HG02610 (cell line): ENCODE data around the gene SLC6A20.
A peak's percentile ranks its signal among the peaks of the same experiment; 100 is the strongest.

Experiments
- ATAC-seq: cut with Tn5 transposase; IDR thresholded peaks from one replicate; pipeline ENCODE4 v1.9.1; 2021; ENCODE audit warnings: mild to moderate bottlenecking, moderate library complexity; ENCODE audit not compliant: unreplicated experiment

Gene SLC6A20

GRCh38 chr3:45795882-45796765, at the start of gene SLC6A20:
Gene SLC6A20 (minus strand): TSS chr3:45796536. CDS start chr3:45796419, 117 bp downstream.
- ATAC-seq, result no peak

DNA sequence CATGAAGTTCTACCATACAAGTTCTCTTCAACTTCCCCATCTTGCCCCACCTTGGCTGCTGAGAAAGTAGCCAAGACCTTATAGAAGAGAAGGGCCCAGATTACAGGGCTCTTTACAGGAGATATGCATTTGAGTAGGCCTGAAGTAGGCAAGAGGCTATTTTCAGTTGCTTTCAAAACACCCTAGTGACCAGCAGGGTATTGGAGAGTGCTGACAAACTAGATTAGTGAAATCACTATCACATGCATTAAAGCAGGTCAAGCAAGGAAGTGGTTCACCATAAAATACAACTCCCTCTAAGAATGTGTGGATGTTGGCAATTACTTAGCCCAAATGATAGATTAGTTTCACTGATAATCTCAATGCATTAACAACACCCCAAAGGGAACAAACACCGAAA, 48.3 kb upstream of the SLC6A20 start:
- no peak for ATAC-seq

- no peak for ATAC-seq
These were observed 46.7 kb upstream of the SLC6A20 start for GRCh38 chr3:45842851-45843625.

DNA sequence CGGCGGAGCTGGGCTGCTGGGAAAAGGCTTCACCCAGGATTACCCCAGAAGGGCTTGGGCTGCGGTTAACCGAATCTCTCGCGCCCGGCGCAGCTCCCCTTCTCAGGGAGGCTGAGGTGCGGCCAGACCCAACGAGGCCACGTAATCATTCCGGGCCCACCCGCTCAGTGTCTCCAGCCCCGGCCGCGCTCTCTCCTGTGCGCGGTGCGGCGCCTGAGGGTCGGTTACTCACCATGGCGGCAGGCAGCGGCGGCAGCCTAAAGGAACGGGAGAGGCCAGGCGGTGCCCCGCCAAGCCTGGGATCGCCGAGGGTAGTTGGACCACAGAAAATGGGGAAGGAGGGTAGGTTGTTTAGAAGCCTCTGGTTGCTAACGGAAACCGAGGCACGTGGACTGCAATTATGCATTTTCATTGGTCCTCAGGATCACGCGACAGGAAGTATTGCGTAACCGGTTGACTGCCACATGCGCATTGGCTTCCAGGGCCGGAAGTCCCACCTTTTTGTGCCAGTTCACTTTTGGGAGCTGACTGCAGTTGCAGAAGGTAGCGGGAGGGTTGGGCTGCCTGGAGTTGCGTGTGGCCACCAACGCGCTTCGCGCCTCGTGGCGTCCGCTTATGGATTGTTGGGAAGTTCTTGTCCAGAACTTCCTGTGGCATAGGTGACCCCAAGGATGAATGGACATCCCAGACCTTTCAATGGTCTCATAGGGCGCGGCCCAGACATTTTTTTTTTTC, 45.6 kb upstream of the SLC6A20 start, which contains the start of gene LZTFL1:
Gene LZTFL1 (minus strand): TSS at position 363 of the 735 bp plus-strand sequence. CDS start 128 bp downstream, at position 235.
- peak; percentile 96 for ATAC-seq

DNA sequence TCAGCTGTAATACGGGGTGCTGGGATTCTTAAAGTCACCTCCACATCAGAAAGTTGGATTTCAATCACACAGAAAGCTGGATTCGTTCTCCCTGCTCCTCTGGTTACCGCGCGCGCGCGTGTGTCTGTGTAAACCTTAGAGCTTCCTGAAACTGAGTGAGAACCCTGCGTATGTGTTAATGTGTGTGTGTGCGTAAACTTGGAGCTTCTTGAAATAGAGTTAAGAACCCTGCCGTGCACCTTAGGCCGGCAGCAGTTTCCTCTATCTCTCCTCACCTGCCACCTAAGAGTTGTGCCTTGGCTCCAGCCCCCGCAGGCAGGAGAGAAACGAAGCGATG, 45.1 kb upstream of the SLC6A20 start:
- ATAC-seq, result no peak

GRCh38 chr3:45838466-45838865, 42.1 kb upstream of the SLC6A20 start:
- no peak for ATAC-seq

- ATAC-seq, result no peak
These were observed 36.4 kb upstream of the SLC6A20 start for GRCh38 chr3:45832699-45833098.

DNA sequence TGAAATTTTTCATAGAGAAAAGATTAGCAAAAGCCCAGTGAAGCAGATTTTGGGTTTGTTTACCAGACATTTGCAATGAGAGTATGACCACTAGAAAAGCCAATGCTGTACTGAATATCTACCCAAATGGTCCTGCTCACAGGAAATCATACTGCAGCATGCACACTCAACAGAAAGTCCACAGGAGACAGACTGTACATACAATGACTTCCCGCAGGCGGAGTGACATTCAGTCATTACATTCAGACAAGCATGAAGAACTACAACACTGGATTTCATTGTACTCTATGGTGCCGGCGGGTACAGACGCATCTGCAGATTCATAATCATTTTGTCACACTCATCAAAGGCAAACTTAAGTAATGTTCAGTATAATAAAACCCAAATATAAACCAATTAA, 33.8 kb upstream of the SLC6A20 start:
- no peak for ATAC-seq

DNA sequence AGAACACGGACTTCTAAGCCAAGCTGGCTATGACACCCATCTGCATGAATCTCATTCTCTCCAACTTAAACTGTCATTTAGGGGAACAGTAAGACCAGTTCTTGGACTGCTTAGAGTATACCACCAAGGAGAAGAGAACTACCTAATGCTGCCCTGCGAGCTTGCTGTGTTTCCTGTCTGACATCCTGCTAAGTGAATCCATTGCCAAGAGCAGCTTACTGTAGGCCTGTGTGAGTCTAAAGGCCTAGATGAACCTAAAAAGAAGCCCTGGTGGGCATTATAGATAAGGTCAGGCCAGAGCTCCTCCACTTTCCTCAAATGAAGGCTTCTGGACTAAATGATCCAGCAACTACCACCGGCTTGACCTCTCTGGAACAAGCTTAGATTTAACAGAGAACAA, 30.6 kb upstream of the SLC6A20 start:
- no peak for ATAC-seq

DNA sequence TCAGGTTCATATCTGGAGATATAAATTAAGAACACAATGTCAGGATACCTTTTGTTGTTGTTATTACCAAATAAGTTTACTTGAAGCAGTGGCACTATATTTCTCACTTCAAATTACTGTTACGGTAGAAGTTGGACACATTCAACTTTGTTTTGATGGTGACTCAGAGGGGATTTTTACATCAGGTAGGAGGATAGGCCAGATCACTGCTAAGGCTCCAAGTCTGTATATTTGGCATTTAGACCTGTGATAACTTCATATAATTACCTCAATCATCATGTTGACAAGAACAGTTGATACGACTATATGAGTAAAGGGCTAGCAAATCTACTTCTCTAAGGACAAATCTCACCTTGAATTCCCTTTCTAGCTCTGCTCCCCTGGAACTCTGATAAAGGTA, 30.0 kb upstream of the SLC6A20 start:
- ATAC-seq, result no peak

GRCh38 chr3:45821127-45821526, 24.8 kb upstream of the SLC6A20 start:
- no peak for ATAC-seq

- no peak for ATAC-seq
These were observed 23.2 kb upstream of the SLC6A20 start for GRCh38 chr3:45819543-45819942.

GRCh38 chr3:45817831-45818522, 21.6 kb upstream of the SLC6A20 start:
- no peak for ATAC-seq

- ATAC-seq, result no peak
These were observed 20.2 kb upstream of the SLC6A20 start for GRCh38 chr3:45816544-45816943.

DNA sequence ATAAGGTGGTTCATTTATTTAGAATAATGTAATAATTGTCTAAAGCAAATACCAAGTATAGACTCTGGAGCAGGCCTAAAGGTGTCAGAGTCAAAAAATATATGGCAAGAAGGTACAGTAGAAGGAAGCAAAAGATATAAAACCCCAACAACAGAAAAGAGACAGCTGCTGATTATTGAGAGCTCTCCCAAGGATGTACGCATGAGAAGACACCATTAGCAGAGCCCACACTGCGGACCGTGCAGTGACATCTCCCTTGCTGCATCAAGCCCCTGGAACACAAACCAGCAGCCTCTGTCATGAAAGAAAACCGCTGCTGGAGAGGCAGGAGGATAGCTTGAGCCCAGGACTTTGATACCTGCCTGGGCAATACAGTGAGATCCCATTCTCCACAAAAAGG, 18.0 kb upstream of the SLC6A20 start:
- no peak for ATAC-seq

DNA sequence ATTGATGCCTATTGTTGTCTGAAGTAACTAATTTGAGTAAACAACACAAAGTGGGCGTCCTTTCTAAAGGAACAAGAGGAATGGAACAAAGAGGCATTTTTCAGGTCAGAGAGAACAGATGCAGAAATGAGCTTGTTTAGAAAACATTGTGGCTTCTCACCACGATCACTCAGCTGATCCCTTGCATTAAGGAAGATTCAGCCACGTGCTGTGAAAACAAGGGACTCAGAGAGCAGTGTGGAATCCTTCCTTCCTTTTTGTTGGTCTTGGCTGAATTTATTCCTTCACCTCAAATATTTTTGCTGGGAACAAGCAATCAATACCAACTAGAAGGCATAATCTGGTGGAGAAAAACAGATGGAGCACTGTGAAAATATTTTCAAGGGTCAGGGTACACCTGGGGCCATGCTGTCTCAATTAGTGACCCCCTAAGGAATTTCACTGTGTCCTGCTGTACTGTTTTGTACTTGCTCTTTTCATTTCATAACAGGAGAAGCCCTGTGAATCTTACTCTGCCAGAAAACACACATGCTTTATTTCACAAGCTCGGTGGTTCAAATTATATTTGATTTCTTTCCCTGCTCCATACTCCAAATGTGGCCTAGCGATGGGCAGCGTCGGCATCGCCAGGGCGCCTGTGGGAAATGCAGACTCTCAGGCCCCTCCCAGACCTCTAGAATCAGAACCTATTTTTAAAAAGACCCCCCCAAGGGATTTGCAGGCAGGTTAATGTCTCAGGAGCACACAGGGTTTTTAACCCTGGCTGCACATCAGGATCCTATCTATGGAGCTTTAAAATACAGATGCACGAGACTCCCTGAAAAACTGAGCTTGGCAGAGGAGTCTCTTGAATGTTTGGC, 11.6 kb upstream of the SLC6A20 start:
- no peak for ATAC-seq

- no peak for ATAC-seq
These were observed 10.8 kb upstream of the SLC6A20 start for GRCh38 chr3:45807133-45807532.

GRCh38 chr3:45806072-45806471, 9.7 kb upstream of the SLC6A20 start:
- no peak for ATAC-seq

- no peak for ATAC-seq
These were observed 7.1 kb upstream of the SLC6A20 start for GRCh38 chr3:45803252-45803935.
